Kidney (tissue), 14 donors: ENCODE measurements around the gene LRIT1. TPM values are rescaled to one million over a fixed set of nuclear protein-coding genes. Genes with fewer than 3 reads are reported as not detected.

Source experiments
- DNase-seq, 5 donors: peaks; one replicate each; pipeline ENCODE4 v3.0.0-alpha.2; 2013 to 2020
- FAIRE-seq: peaks from 2 replicates; lab custom pipeline; 2012; peaks lifted over from hg19 to GRCh38; lab: Jason Lieb, UNC
- H3K27ac ChIP-seq, 2 donors: one replicate each; pipeline ENCODE4 v1.7.0; 2013; ENCODE audit warnings: low read depth in 2 of 2, low read length in 2 of 2, inconsistent platforms in 1 of 2
- H3K27me3 ChIP-seq: one replicate; pipeline ENCODE4 v1.7.1; 2013; ENCODE audit warnings: low read length, inconsistent platforms; ENCODE audit not compliant: control insufficient read depth, insufficient read depth
- H3K36me3 ChIP-seq, 3 donors: one replicate each; pipeline versions ENCODE4 v1.7.0 to v1.7.1; 2013; ENCODE audit warnings: low read length in 3 of 3, control low read depth in 1 of 3, inconsistent platforms in 1 of 3; ENCODE audit not compliant: insufficient read depth in 3 of 3, control insufficient read depth in 2 of 3
- H3K4me1 ChIP-seq, 3 donors: one replicate each; pipeline versions ENCODE4 v1.7.0 to v1.7.1; 2013; ENCODE audit warnings: low read length in 3 of 3, inconsistent platforms in 1 of 3, low read depth in 1 of 3; ENCODE audit not compliant: control insufficient read depth in 2 of 3, insufficient read depth in 2 of 3
- H3K4me3 ChIP-seq, 3 donors: one replicate each; pipeline versions ENCODE4 v1.7.0 to v1.8.1; 2013; ENCODE audit warnings: low read length in 3 of 3, control low read depth in 1 of 3, inconsistent platforms in 1 of 3
- H3K9ac ChIP-seq, 3 donors: one replicate each; pipeline versions ENCODE4 v1.7.0 to v1.7.1; 2013; ENCODE audit warnings: low read length in 3 of 3, control low read depth in 1 of 3, inconsistent platforms in 1 of 3
- H3K9me3 ChIP-seq, 3 donors: one replicate each; pipeline versions ENCODE4 v1.7.0 to v1.7.1; 2013; ENCODE audit warnings: low read length in 3 of 3, control low read depth in 1 of 3, inconsistent platforms in 1 of 3; ENCODE audit not compliant: control insufficient read depth in 2 of 3, insufficient read depth in 1 of 3
- CTCF ChIP-seq: IDR thresholded peaks from 3 replicates; pipeline ENCODE4 v1.5.1; 2012; ENCODE audit warnings: mild to moderate bottlenecking, moderate library complexity, borderline replicate concordance; ENCODE audit not compliant: insufficient read depth; ENCODE audit errors: extremely low read depth
- intact Hi-C: fragments of 100-400 bp; cut with DNase I; formaldehyde crosslinking; loops from one replicate; pipeline ENCODE4 v1.11.1; 2022
- polyA plus RNA-seq: library from polyadenylated mRNA; stranded (reverse); fragments of 350-450 nt; fragmentation: Illumina TruSeq; extraction: RNeasy Lipid Tissue Mini Kit (QIAGEN cat#74804); gene quantifications from one replicate; pipeline ENCODE4 v1.2.3, GENCODE V29; 2014; ENCODE audit warnings: low read depth, low replicate concordance; ENCODE audit not compliant: insufficient read depth
- total RNA-seq: library from RNA; stranded (reverse); fragmentation: NEBNext Ultra II Directional; extraction: Animal tissue kit (Norgen Biotek cat#: 25700); gene quantifications from one replicate; pipeline ENCODE4 v1.2.1, GENCODE V29; 2021
- donor health status: control.
- donor health status: control.
- donor health status: control.
- donor health status: control.
- donor health status: control.
- donor health status: DM: yes; HTN: yes; CAD: no.
- donor health status: Normal renal cell carcinoma (clear cell type).

The LRIT1 gene
- total and polyA plus RNA-seq, 2 donors from 2014 or later = not detected

- DNase-seq (no peak), FAIRE-seq (no peak)
- Histone ChIP-seq H3K4me1 (no peaks in the 10 kb centered on the region), H3K4me3 (no peak overlapping the region), H3K36me3 (no peaks in the 10 kb centered on the region), H3K9ac (no peak overlapping the region), H3K9me3 (no peaks in the 10 kb centered on the region), H3K27ac (no peak overlapping the region), H3K27me3 (no peaks in the 10 kb centered on the region)
- intact Hi-C loops = no loop called here
- no peak for TF ChIP-seq CTCF
These were observed 16.1 kb upstream of the LRIT1 start for GRCh38 chr10:84257343-84258020.

GRCh38 chr10:84256510-84257342 lies 15.4 kb upstream of the LRIT1 start:
- intact Hi-C loops = no loop called here
- FAIRE-seq (no peak), DNase-seq (peak in 4 of 5 donors; percentile 53 to 59 (median 57))
- Histone ChIP-seq H3K27me3 (no peaks in the 10 kb centered on the region), H3K4me3 (no peak overlapping the region), H3K36me3 (no peaks in the 10 kb centered on the region), H3K4me1 (no peaks in the 10 kb centered on the region), H3K9me3 (no peaks in the 10 kb centered on the region), H3K9ac (no peak overlapping the region), H3K27ac (no peak overlapping the region)
- TF ChIP-seq CTCF = no peak

- Histone ChIP-seq H3K9me3 (no peaks in the 10 kb centered on the region), H3K9ac (no peak overlapping the region), H3K27me3 (no peaks in the 10 kb centered on the region), H3K36me3 (no peaks in the 10 kb centered on the region), H3K27ac (no peak overlapping the region), H3K4me3 (no peak overlapping the region), H3K4me1 (no peaks in the 10 kb centered on the region)
- DNase-seq (no peak), FAIRE-seq (no peak)
- intact Hi-C loops = no loop called here
- TF ChIP-seq CTCF = no peak
These were observed 13.5 kb upstream of the LRIT1 start for GRCh38 chr10:84254552-84255478.
